Peyer's patch (tissue), 4 donors: ENCODE data around the gene CLTCL1. TPM values are rescaled to one million over a fixed set of nuclear protein-coding genes. Genes with fewer than 3 reads are reported as not detected.

Experiments
- DNase-seq, 3 donors: peaks; one replicate each; pipeline ENCODE4 v3.0.0-alpha.2; 2017 to 2019
- H3K27ac ChIP-seq, 4 donors: fragments of 200-600 bp; sonication (generic); one replicate each; pipeline ENCODE4 v1.5.1; 2016 to 2019
- H3K27me3 ChIP-seq, 2 donors: fragments of 200-600 bp; sonication (generic); one replicate each; pipeline ENCODE4 v1.5.1; 2019
- H3K36me3 ChIP-seq, 3 donors: fragments of 200-600 bp; sonication (generic); one replicate each; pipeline ENCODE4 v1.5.1; 2016 to 2019
- H3K4me1 ChIP-seq, 4 donors: fragments of 200-600 bp; sonication (generic); one replicate each; pipeline ENCODE4 v1.5.1; 2016 to 2019
- H3K4me3 ChIP-seq, 4 donors: fragments of 200-600 bp; sonication (generic); 1 replicate in 3 of 4; 2 replicates in 1 of 4; pipeline ENCODE4 v1.5.1; 2016 to 2019; ENCODE audit warnings: mild to moderate bottlenecking in 1 of 4
- H3K9me3 ChIP-seq, 4 donors: fragments of 200-600 bp; sonication (generic); one replicate each; pipeline ENCODE4 v1.5.1; 2016 to 2019; ENCODE audit warnings: mild to moderate bottlenecking in 1 of 4
- CTCF ChIP-seq, 6 experiments: fragments of 450-650 bp in 4 of 6; fragments of 200-600 bp in 2 of 6; sonication (generic) in 1 of 6; IDR thresholded peaks; one replicate each; pipeline ENCODE4 v1.5.1; 2017 to 2019; ENCODE audit warnings: antibody characterized with exemption in 6 of 6, mild to moderate bottlenecking in 3 of 6, moderate library complexity in 1 of 6
- POLR2A ChIP-seq, 2 donors: fragments of 450-650 bp; IDR thresholded peaks; one replicate each; pipeline ENCODE4 v1.5.1; 2017; ENCODE audit warnings: antibody characterized with exemption in 2 of 2, mild to moderate bottlenecking in 2 of 2, moderate library complexity in 2 of 2
- small RNA-seq, 2 donors: library from RNA; depleted of rRNA; stranded (forward); fragments of <200 nt; gene quantifications; one replicate each; pipeline ENCODE3, GENCODE V24; 2016
- total RNA-seq, 4 donors: library from RNA; depleted of rRNA; stranded (reverse); fragments of >200 nt; gene quantifications; one replicate each; pipeline ENCODE4 v1.1.0, GENCODE V29; 2016

Gene CLTCL1
- total RNA-seq, 4 donors from 2014 or later, result 0.47 to 3.9 (median 3.0) TPM

GRCh38 chr22:19132153-19132552 is 159.4 kb downstream of the CLTCL1 start:
- TF ChIP-seq CTCF (IDR thresholded peaks at IDR 0.05), result no peak
- no peak for TF ChIP-seq POLR2A (IDR thresholded peaks at IDR 0.05)
- H3K36me3 ChIP-seq, result peaks cover 0 to 33% (median 0%) of the 10 kb centered on the region in 3 donors
- no peak overlapping the region for H3K4me3 ChIP-seq
- H3K4me1 ChIP-seq, result no peaks in the 10 kb centered on the region
- DNase-seq, result no peak
- no peaks in the 10 kb centered on the region for H3K27me3 ChIP-seq
- no peaks in the 10 kb centered on the region for H3K9me3 ChIP-seq
- H3K27ac ChIP-seq, result no peak overlapping the region

- Histone ChIP-seq H3K4me3 (no peak overlapping the region), H3K27ac (no peak overlapping the region), H3K36me3 (peaks cover 0 to 28% (median 0%) of the 10 kb centered on the region in 3 donors), H3K9me3 (no peaks in the 10 kb centered on the region), H3K27me3 (no peaks in the 10 kb centered on the region), H3K4me1 (no peaks in the 10 kb centered on the region)
- no peak for TF ChIP-seq POLR2A (IDR thresholded peaks at IDR 0.05)
- TF ChIP-seq CTCF (IDR thresholded peaks at IDR 0.05), result no peak
- no peak for DNase-seq
Observed at GRCh38 chr22:19131685-19132015, 159.9 kb downstream of the CLTCL1 start.

GRCh38 chr22:19130959-19131684 is 160.4 kb downstream of the CLTCL1 start, which contains the start of gene TSSK2:
TSS of gene TSSK2 (plus strand) at chr22:19131308. CDS start at chr22:19131400, 92 bp downstream.
- no peak for DNase-seq
- no peak for TF ChIP-seq POLR2A (IDR thresholded peaks at IDR 0.05)
- TF ChIP-seq CTCF (IDR thresholded peaks at IDR 0.05), result no peak
- no peaks in the 10 kb centered on the region for H3K9me3 ChIP-seq
- no peaks in the 10 kb centered on the region for H3K27me3 ChIP-seq
- no peak within 1 kb of the TSS for H3K4me3 ChIP-seq
- peaks cover 0 to 26% (median 0%) of the 10 kb centered on the region in 3 donors for H3K36me3 ChIP-seq
- no peaks in the 10 kb centered on the region for H3K4me1 ChIP-seq
- H3K27ac ChIP-seq, result no peak within 1 kb of the TSS

- Histone ChIP-seq H3K36me3 (peaks cover 0 to 20% (median 0%) of the 10 kb centered on the region in 3 donors), H3K27ac (no peak overlapping the region), H3K4me3 (no peak overlapping the region), H3K27me3 (no peaks in the 10 kb centered on the region), H3K9me3 (no peaks in the 10 kb centered on the region), H3K4me1 (no peaks in the 10 kb centered on the region)
- DNase-seq, result no peak
- TF ChIP-seq CTCF (IDR thresholded peaks at IDR 0.05) (no peak), POLR2A (IDR thresholded peaks at IDR 0.05) (no peak)
Observed at GRCh38 chr22:19129871-19130270, 161.6 kb downstream of the CLTCL1 start.

Small RNA genes within 50 kb of the gene (small RNA-seq; reads per million reads assigned to genes)
- gene AC000081.1 (0 reads per million in 2 donors), gene RF00398 (0 reads per million in 2 donors)

Other genes with a start within 250 kb of the CLTCL1 start
- 100 to 1,000 TPM in 1 of 4 donors, 10 to 100 TPM in 3; 49.5 to 101 (median 92.1) TPM for gene DGCR2, start 169.3 kb downstream of the CLTCL1 start, total RNA-seq
- gene TSSK2, start 160.4 kb downstream of the CLTCL1 start, total RNA-seq, result under 1 TPM in 1 of 4 donors, not detected in 3; 0.85 TPM
- 10 to 100 TPM; 10.1 to 36.3 (median 14.3) TPM for gene ESS2, start 147.1 kb downstream of the CLTCL1 start, total RNA-seq
- not detected for gene GSC2, start 141.4 kb downstream of the CLTCL1 start, total RNA-seq
- 100 to 1,000 TPM in 3 of 4 donors, 10 to 100 TPM in 1; 68.5 to 229 (median 185) TPM for gene SLC25A1, start 113.0 kb downstream of the CLTCL1 start, total RNA-seq
- 100 to 1,000 TPM in 1 of 4 donors, 10 to 100 TPM in 3; 24.9 to 104 (median 31.8) TPM for gene HIRA, start 140.0 kb upstream of the CLTCL1 start, total RNA-seq
- 10 to 100 TPM in 2 of 4 donors, 1 to 10 TPM in 2; 7.0 to 27.2 (median 10.2) TPM for gene MRPL40, start 140.8 kb upstream of the CLTCL1 start, total RNA-seq
- gene C22orf39, start 156.0 kb upstream of the CLTCL1 start, total RNA-seq, result 10 to 100 TPM; 46.8 to 47.9 (median 47.1) TPM
- gene UFD1, start 187.5 kb upstream of the CLTCL1 start, total RNA-seq, result 10 to 100 TPM; 39.2 to 74.3 (median 43.5) TPM
- gene CDC45, start 188.2 kb upstream of the CLTCL1 start, total RNA-seq, result 10 to 100 TPM in 1 of 4 donors, 1 to 10 TPM in 2, not detected in 1; 3.2 to 28.9 (median 7.5) TPM
- gene CLDN5, start 232.7 kb upstream of the CLTCL1 start, total RNA-seq, result 10 to 100 TPM; 27.0 to 67.0 (median 34.1) TPM